Fibroblast of the aortic adventitia (primary cell): ENCODE measurements around the gene CCDC78. TPM values are rescaled to one million over a fixed set of nuclear protein-coding genes. Genes with fewer than 3 reads are reported as not detected.

Experiments used
- DNase-seq: peaks from one replicate; pipeline ENCODE4 v3.0.0-alpha.2; 2010; ENCODE audit warnings: low read depth
- H3K4me3 ChIP-seq: 2 replicates; pipeline ENCODE4 v1.5.1; 2011; ENCODE audit warnings: low read depth, mild to moderate bottlenecking, control low read depth, low read length, moderate library complexity
- total RNA-seq: library from RNA; depleted of rRNA; stranded (reverse); fragments of >200 nt; gene quantifications from 2 replicates; pipeline ENCODE4 v1.2.3, GENCODE V29; 2012; ENCODE audit warnings: low replicate concordance
- TF ChIP-seq, protein P1 (sequence below): IDR thresholded peaks from 2 replicates; pipeline ENCODE4 v1.5.1; 2011; ENCODE audit warnings: mild to moderate bottlenecking, low read length, control low read depth, inconsistent platforms; ENCODE audit not compliant: insufficient read depth

Gene CCDC78
- total RNA-seq, 1 donor = 1.8 TPM

DNA sequence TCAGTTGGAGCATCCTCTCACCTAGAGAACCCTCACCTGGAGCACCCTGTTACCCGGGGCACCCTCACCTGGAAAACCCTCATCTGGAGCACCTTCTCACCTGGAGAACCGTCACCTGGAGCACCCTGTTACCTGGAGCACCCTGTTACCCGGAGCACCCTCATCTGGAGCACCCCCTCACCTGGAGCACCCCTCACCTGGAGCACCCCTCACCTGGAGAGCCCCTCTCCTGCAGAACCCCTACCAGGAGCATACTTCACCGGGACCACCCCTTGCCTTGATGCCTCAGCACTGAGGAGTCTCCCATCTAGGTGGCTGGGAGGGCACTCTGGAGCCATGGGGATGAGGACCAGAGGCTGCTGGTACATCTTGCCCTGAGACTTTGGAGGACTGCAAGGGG, 17.3 kb downstream of the CCDC78 start:
- no peak overlapping the region for H3K4me3 ChIP-seq
- no peak for DNase-seq
- TF ChIP-seq, protein P1, sequence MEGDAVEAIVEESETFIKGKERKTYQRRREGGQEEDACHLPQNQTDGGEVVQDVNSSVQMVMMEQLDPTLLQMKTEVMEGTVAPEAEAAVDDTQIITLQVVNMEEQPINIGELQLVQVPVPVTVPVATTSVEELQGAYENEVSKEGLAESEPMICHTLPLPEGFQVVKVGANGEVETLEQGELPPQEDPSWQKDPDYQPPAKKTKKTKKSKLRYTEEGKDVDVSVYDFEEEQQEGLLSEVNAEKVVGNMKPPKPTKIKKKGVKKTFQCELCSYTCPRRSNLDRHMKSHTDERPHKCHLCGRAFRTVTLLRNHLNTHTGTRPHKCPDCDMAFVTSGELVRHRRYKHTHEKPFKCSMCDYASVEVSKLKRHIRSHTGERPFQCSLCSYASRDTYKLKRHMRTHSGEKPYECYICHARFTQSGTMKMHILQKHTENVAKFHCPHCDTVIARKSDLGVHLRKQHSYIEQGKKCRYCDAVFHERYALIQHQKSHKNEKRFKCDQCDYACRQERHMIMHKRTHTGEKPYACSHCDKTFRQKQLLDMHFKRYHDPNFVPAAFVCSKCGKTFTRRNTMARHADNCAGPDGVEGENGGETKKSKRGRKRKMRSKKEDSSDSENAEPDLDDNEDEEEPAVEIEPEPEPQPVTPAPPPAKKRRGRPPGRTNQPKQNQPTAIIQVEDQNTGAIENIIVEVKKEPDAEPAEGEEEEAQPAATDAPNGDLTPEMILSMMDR = no peak

DNA sequence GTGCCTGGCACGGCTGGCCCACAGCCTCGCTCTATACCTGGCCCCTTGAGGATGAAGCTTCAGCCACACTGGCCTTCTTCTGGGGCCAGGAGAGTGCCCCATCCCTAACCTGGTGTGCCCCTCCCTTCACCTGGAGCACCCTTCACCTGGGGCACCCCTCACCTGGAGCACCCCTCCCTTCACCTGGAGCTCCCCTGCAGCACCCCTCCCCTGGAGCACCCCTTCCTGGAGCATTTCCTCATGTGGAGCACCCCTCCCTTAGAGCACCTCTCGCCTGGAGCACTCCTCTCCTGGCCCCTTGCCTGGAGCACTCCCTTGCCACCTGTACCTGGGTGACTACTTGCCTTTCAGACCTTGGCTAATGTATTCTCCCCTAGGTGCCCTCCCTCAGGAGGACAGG, 18.2 kb downstream of the CCDC78 start:
- TF ChIP-seq, protein P1 = no peak
- DNase-seq = no peak
- H3K4me3 ChIP-seq = no peak overlapping the region

DNA sequence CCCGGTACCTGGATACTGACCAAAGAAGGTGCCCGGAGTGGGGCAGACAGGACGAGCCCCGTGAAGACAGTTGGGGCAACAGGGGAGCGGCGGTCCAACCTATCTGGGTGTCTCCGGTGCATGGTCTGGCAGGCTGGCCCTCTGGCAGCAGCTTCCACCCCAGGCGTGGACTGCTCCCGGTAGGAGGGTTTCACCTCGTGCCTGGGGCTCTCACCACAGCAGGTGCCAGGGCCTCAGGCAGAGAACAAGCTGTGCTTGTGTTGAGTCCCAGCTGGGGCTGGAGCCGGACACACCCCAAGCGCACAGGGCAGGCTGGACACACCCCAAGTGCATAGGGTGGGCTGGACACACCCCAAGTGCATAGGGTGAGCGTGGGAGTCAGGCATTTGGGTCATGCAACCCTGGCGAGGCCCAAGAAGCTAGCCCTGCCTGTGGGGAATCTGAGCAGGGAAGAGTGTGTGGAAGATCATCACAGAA, 19.1 kb downstream of the CCDC78 start:
- no peak for DNase-seq
- no peak overlapping the region for H3K4me3 ChIP-seq
- TF ChIP-seq, protein P1 = no peak

DNA sequence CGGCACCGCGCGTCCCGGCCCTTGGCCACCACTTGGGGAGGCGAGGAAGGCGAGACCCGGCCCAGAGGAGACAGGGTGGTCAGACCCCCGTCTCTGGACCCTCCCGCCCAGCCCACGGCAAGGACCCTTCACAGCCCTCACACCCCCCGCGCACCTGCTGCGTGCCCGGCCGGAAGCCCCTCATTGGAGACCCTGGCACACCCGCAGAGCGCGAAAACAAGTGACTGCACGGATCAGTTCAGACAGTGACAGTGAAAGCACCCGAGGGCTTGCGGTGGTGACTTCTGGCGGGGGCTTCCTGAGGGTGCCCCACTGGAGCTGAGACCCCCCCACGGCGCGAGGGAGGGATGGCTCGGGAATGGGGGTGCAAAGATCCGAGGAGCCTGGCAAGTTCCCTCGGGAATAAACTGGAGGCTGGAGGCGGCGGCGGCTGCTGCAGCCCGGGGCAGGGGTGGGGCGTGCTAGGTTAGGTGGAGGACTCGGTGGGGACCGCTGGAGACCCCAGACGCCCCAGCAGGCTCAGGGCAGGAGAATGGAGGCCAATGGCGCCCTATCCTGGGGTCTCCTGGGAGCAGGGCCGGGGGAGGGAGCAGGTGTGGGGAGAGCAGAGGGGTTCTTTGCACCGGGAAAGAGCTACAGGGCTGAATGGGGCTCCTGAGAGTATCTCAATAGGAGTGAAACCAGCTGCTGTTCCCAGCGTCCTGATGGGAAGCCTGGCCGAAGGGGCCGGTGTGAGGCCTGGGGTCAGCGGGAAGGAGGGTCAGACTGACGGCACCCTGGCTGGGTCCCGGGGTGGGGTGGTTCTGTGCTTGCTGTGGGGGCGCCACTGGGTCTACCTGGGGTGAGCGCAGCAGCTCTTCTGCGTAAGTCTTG, 19.8 kb downstream of the CCDC78 start:
- no peak overlapping the region for H3K4me3 ChIP-seq
- DNase-seq = no peak
- TF ChIP-seq, protein P1 = no peak

DNA sequence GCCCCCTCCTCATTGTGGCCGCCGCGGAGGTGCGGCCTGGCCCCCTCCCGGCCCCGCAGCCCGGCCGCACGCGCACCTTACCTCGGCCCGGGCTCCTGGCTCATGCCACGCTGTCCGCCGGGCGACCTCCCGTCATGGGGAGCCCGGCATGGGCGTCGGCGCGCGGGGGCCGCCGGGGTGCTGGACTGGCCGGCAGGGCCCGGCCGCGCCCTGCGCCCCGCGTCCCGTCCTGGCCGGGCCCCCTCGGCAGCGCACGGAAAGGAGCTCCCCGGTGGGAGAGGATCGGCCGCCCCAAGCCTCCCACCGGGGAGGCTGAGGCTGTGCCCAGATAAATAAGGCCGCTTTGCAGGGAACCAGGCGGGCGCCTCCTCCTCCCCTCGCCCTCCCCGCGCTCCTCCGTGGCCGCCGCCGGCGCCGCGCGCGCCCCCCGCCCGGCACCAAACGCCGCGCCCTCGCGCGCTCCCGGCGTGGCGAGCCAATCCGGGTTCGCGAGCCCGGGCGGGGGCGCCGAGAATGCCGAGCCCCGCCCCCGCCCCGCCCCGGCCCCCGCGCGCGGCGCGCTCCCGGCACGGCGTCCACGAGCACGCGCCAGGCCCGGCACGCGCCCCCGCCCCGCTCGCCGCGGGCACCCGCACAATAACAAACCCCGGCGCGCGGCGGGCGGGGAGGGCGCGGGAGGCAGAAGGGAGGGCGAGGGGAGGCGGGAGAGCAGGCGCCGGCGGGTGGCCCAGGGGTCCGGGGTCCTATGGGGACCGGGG, 20.6 kb downstream of the CCDC78 start, which contains the start of gene FBXL16:
FBXL16 (minus strand) TSS at position 371 of the 758 bp plus-strand sequence. CDS start 8,396 bp downstream, outside the sequence.
- H3K4me3 ChIP-seq = peak within 1 kb of the TSS; percentile 28

More for the DNA sequence above, 20.6 kb downstream of the CCDC78 start, which contains the start of gene FBXL16:
- DNase-seq = no peak
- TF ChIP-seq, protein P1 = no peak
